ENCODE measurements around the gene HOXD1. TPM values are rescaled to one million over a fixed set of nuclear protein-coding genes. Genes with fewer than 3 reads are reported as not detected.

Gene HOXD1
- total and polyA plus RNA-seq, 2 of the 4 experiments (the other 2 are of a cell fraction) = not detected

GRCh38 chr2:176167398-176167797 is 21.1 kb upstream of the HOXD1 start:
- no peak for ATAC-seq (ENCODE audit: low read depth)
- no peak overlapping the region for H4K91ac ChIP-seq (ENCODE audit: insufficient read depth, low read depth, low read length)
- H3K4me1 ChIP-seq (ENCODE audit: control insufficient read depth, insufficient read depth, low read length) = no peaks in the 10 kb centered on the region
- dilution Hi-C loops (cut with HindIII; ENCODE audit: low sequenced_read_pairs, unreplicated experiment) (no loop called here), intact Hi-C loops (cut with micrococcal nuclease) (no loop called here), in situ Hi-C loops (cut with MboI; ENCODE audit: low sequenced_read_pairs) (no loop called here)
- H2AFZ ChIP-seq (replicated peaks; ENCODE audit: low read length, poor library complexity) = no peak overlapping the region
- no peak overlapping the region for H3K27ac ChIP-seq (ENCODE audit: insufficient read depth, low read length)
- H2BK120ac ChIP-seq (ENCODE audit: low read depth, low read length) = no peak overlapping the region
- H3K18ac ChIP-seq (ENCODE audit: low read depth, low read length) = no peak overlapping the region
- no TSS peak for BruUV-seq (replicated peaks)
- no peak overlapping the region for H3K4me2 ChIP-seq (ENCODE audit: low read depth, low read length)
- H3K9me3 ChIP-seq (ENCODE audit: control insufficient read depth, insufficient read depth, low read length) = peaks cover 12% of the 10 kb centered on the region
- TF ChIP-seq SMC3 (IDR thresholded peaks at IDR 0.05; ENCODE audit: low read depth, low read length) (no peak), MAZ (IDR thresholded peaks at IDR 0.05; ENCODE audit: borderline replicate concordance, low read depth, low read length) (no peak), MAFK (IDR thresholded peaks at IDR 0.05; ENCODE audit: low read depth, low read length) (0 out of 2 replicates have a peak, but pooled peaks have one; percentile 26), POLR2A (IDR thresholded peaks at IDR 0.05; ENCODE audit: low read depth, low read length) (no peak), CEBPB (IDR thresholded peaks at IDR 0.05; ENCODE audit: low read depth, low read length) (no peak), BHLHE40 (IDR thresholded peaks at IDR 0.05; ENCODE audit: low read depth, low read length) (no peak), MXI1 (IDR thresholded peaks at IDR 0.05; ENCODE audit: borderline replicate concordance, low read depth, low read length) (no peak)
- DNase-seq = no peak
- H3K4me3 ChIP-seq (ENCODE audit: insufficient read depth, low read depth, low read length) = no peak overlapping the region
- no peak overlapping the region for H3K14ac ChIP-seq (replicated peaks; ENCODE audit: low read depth, low read length)
- peaks cover 63% of the 10 kb centered on the region for H3K27me3 ChIP-seq (ENCODE audit: control insufficient read depth, insufficient read depth, low read length)
- H2BK15ac ChIP-seq (ENCODE audit: low read depth, low read length) = no peak overlapping the region
- H4K8ac ChIP-seq (ENCODE audit: low read depth in 2 of 2, low read length in 2 of 2) = no peak overlapping the region
- no peak overlapping the region for H3K9ac ChIP-seq (ENCODE audit: low read depth, low read length)
- no peak overlapping the region for H3K23ac ChIP-seq (ENCODE audit: low read depth, low read length)
- H2BK5ac ChIP-seq (ENCODE audit: low read depth, low read length, poor library complexity, severe bottlenecking) = no peak overlapping the region
- H4K5ac ChIP-seq (ENCODE audit: low read depth, low read length) = no peak overlapping the region
- H3K56ac ChIP-seq (ENCODE audit: extremely low read depth, insufficient read depth, low read length) = no peak overlapping the region
- no peak overlapping the region for H2BK20ac ChIP-seq (ENCODE audit: low read depth, low read length)
- CTCF ChIA-PET = no interaction called here
- no peaks in the 10 kb centered on the region for H3K9me1 ChIP-seq (ENCODE audit: insufficient read depth, low read length)
- POLR2A ChIA-PET (ENCODE audit: unreplicated experiment) = no interaction called here
- H4K20me1 ChIP-seq (ENCODE audit: insufficient read depth, low read length) = no peaks in the 10 kb centered on the region
- no peak overlapping the region for H2AK9ac ChIP-seq (replicated peaks; ENCODE audit: low read depth, low read length, poor library complexity)
- H3K36me3 ChIP-seq (ENCODE audit: control insufficient read depth, insufficient read depth, low read length) = no peaks in the 10 kb centered on the region
- no CpG with 5 or more reads among the region's 1 CpG for WGBS, 2 experiments (ENCODE audit: extremely low coverage in 2 of 2, insufficient read length in 1 of 2)
- H2AK5ac ChIP-seq (ENCODE audit: low read depth, low read length) = no peak overlapping the region
- H3K79me1 ChIP-seq (ENCODE audit: low read depth in 1 of 2, low read length in 2 of 2) = no peaks in the 10 kb centered on the region
- H3K4ac ChIP-seq (ENCODE audit: low read depth, low read length) = no peak overlapping the region

All from IMR-90 (cell line).